Esophagus squamous epithelium (tissue), 5 donors: ENCODE measurements around the gene MCTP2. TPM values are rescaled to one million over a fixed set of nuclear protein-coding genes. Genes with fewer than 3 reads are reported as not detected.

Source experiments
- DNase-seq: peaks from one replicate; lab custom pipeline; 2025; lab: John Stamatoyannopoulos, UW
- H3K27ac ChIP-seq, 4 donors: fragments of 200-600 bp; sonication (generic); one replicate each; pipeline ENCODE4 v1.5.1; 2016 to 2019; ENCODE audit warnings: mild to moderate bottlenecking in 1 of 4
- H3K27me3 ChIP-seq, 4 donors: fragments of 200-600 bp; sonication (generic); 1 replicate in 3 of 4; 2 replicates in 1 of 4; pipeline versions ENCODE4 v1.5.1 to v1.6.0; 2017 to 2021; ENCODE audit warnings: antibody characterized with exemption in 1 of 4
- H3K36me3 ChIP-seq, 3 donors: fragments of 200-600 bp; sonication (generic); one replicate each; pipeline ENCODE4 v1.5.1; 2016 to 2019
- H3K4me1 ChIP-seq, 3 donors: fragments of 200-600 bp; sonication (generic); one replicate each; pipeline ENCODE4 v1.5.1; 2017 to 2019
- H3K4me3 ChIP-seq, 4 donors: fragments of 200-600 bp; sonication (generic); 1 replicate in 3 of 4; 2 replicates in 1 of 4; pipeline ENCODE4 v1.5.1; 2016 to 2019; ENCODE audit warnings: mild to moderate bottlenecking in 2 of 4, moderate library complexity in 1 of 4
- H3K9me3 ChIP-seq, 3 donors: fragments of 200-600 bp; sonication (generic); one replicate each; pipeline ENCODE4 v1.5.1; 2016 to 2019
- POLR2A ChIP-seq, 4 donors: fragments of 450-650 bp; IDR thresholded peaks; one replicate each; pipeline ENCODE4 v1.6.1; 2017; ENCODE audit warnings: antibody characterized with exemption in 4 of 4, mild to moderate bottlenecking in 4 of 4, moderate library complexity in 3 of 4
- WGBS, 2 donors: methylation state at CpG; one replicate each; pipeline ENCODE4 v1.1.5; 2018; 5-methylcytosine and 5-hydroxymethylcytosine counted together
- intact Hi-C: fragments of 100-400 bp; cut with DNase I; formaldehyde crosslinking; loops from one replicate; pipeline ENCODE4 v1.15.0; 2022
- total RNA-seq, 4 donors: library from RNA; depleted of rRNA; stranded (reverse); fragments of >200 nt; gene quantifications; one replicate each; pipeline ENCODE4 v1.1.0, GENCODE V29; 2016
- TF ChIP-seq, protein P1 (sequence below), 6 experiments: fragments of 450-650 bp in 4 of 6; fragments of 200-600 bp in 2 of 6; sonication (generic) in 2 of 6; IDR thresholded peaks; one replicate each; pipeline ENCODE4 v1.5.1; 2016 to 2019; ENCODE audit warnings: antibody characterized with exemption in 6 of 6, mild to moderate bottlenecking in 4 of 6, moderate library complexity in 4 of 6
- donor health status: DM: yes; HTN: yes; CAD: no.

The MCTP2 gene
- total RNA-seq, 4 donors from 2014 or later = 11.2 to 29.9 (median 15.6) TPM

DNA sequence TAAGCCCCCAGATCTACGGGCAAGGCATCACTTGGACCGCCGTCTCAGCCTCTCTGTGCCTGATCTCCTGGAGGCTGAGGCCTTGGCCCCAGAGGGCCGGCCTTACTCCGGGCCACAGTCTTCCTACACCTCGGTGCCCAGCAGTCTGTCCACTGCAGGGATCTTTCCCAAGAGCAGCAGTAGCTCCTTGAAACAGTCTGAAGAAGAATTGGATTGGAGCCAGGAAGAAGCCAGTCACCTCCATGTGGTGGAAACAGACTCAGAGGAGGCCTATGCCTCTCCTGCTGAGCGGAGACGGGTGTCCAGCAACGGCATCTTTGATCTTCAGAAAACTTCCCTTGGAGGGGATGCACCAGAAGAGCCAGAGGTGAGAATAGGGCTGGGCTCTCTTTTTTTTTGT is 67.0 kb downstream of the MCTP2 start:
- no peaks in the 10 kb centered on the region for H3K27me3 ChIP-seq
- TF ChIP-seq, protein P1, sequence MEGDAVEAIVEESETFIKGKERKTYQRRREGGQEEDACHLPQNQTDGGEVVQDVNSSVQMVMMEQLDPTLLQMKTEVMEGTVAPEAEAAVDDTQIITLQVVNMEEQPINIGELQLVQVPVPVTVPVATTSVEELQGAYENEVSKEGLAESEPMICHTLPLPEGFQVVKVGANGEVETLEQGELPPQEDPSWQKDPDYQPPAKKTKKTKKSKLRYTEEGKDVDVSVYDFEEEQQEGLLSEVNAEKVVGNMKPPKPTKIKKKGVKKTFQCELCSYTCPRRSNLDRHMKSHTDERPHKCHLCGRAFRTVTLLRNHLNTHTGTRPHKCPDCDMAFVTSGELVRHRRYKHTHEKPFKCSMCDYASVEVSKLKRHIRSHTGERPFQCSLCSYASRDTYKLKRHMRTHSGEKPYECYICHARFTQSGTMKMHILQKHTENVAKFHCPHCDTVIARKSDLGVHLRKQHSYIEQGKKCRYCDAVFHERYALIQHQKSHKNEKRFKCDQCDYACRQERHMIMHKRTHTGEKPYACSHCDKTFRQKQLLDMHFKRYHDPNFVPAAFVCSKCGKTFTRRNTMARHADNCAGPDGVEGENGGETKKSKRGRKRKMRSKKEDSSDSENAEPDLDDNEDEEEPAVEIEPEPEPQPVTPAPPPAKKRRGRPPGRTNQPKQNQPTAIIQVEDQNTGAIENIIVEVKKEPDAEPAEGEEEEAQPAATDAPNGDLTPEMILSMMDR (IDR thresholded peaks at IDR 0.05) = no peak
- no peak for TF ChIP-seq POLR2A (IDR thresholded peaks at IDR 0.05)
- H3K4me3 ChIP-seq = no peak overlapping the region
- H3K36me3 ChIP-seq = peaks cover 0 to 3% (median 0%) of the 10 kb centered on the region in 3 donors
- peaks cover 0 to 11% (median 0%) of the 10 kb centered on the region in 3 donors for H3K4me1 ChIP-seq
- WGBS, 2 donors = 76 to 96% methylated on average over 6 to 8 of the region's 9 CpGs
- DNase-seq = no peak
- peak overlapping the region in 1 of 4 donors; percentile 7 for H3K27ac ChIP-seq
- intact Hi-C loops = no loop called here
- no peaks in the 10 kb centered on the region for H3K9me3 ChIP-seq

DNA sequence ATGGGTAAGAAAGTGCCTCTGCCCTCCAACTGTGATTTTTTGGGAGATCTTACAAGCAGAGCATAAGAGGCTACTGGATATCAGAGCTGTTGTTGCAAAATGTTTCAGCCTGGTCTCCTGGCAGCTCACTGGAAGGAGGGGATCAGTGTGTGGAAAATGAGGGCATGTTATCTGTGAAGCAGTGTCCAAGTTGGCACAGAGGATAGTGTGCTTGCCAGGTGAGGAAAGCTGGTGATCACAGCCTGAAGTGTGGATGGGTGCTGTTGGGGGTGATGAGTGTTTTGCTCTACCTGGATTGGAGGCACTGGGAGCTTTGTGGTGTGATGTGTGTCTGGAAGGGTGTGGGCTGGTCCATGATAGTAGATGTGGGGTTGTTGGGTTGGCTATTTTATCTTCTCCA is 69.3 kb downstream of the MCTP2 start:
- DNase-seq = no peak
- Histone ChIP-seq H3K27me3 (no peaks in the 10 kb centered on the region), H3K27ac (no peak overlapping the region), H3K9me3 (no peaks in the 10 kb centered on the region), H3K4me3 (no peak overlapping the region), H3K36me3 (peaks cover 0 to 7% (median 0%) of the 10 kb centered on the region in 3 donors), H3K4me1 (peaks cover 0 to 4% (median 0%) of the 10 kb centered on the region in 3 donors)
- TF ChIP-seq, protein P1 (IDR thresholded peaks at IDR 0.05) = no peak
- TF ChIP-seq POLR2A (IDR thresholded peaks at IDR 0.05) = no peak
- intact Hi-C loops = no loop called here

DNA sequence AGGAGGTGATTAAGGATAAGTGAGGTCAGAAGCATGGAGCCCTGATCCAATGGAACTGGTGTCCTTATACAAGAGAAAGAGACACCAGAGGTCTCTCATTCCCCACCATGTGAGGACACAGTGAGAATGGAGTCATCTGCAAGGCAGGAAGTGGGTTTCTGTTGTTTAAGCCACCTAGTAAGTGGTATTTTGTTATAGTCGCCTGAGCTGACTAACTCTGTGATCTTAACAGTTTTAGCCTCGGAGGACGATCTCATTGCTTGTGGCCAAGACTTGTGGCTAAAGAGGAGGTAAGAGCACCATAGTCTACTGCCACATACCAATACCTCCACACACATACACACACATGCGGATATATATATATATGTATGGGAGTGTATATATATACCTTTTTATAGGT is 73.8 kb downstream of the MCTP2 start:
- DNase-seq = no peak
- H3K9me3 ChIP-seq = no peaks in the 10 kb centered on the region
- H3K36me3 ChIP-seq = peaks cover 0 to 7% (median 0%) of the 10 kb centered on the region in 3 donors
- no peaks in the 10 kb centered on the region for H3K27me3 ChIP-seq
- H3K4me1 ChIP-seq = peaks cover 0 to 4% (median 0%) of the 10 kb centered on the region in 3 donors
- WGBS, 2 donors = 80 to 89% methylated on average over 4 of the region's 4 CpGs
- intact Hi-C loops = no loop called here
- no peak overlapping the region for H3K27ac ChIP-seq
- TF ChIP-seq POLR2A (IDR thresholded peaks at IDR 0.05) = no peak
- TF ChIP-seq, protein P1 (IDR thresholded peaks at IDR 0.05) = no peak
- no peak overlapping the region for H3K4me3 ChIP-seq

DNA sequence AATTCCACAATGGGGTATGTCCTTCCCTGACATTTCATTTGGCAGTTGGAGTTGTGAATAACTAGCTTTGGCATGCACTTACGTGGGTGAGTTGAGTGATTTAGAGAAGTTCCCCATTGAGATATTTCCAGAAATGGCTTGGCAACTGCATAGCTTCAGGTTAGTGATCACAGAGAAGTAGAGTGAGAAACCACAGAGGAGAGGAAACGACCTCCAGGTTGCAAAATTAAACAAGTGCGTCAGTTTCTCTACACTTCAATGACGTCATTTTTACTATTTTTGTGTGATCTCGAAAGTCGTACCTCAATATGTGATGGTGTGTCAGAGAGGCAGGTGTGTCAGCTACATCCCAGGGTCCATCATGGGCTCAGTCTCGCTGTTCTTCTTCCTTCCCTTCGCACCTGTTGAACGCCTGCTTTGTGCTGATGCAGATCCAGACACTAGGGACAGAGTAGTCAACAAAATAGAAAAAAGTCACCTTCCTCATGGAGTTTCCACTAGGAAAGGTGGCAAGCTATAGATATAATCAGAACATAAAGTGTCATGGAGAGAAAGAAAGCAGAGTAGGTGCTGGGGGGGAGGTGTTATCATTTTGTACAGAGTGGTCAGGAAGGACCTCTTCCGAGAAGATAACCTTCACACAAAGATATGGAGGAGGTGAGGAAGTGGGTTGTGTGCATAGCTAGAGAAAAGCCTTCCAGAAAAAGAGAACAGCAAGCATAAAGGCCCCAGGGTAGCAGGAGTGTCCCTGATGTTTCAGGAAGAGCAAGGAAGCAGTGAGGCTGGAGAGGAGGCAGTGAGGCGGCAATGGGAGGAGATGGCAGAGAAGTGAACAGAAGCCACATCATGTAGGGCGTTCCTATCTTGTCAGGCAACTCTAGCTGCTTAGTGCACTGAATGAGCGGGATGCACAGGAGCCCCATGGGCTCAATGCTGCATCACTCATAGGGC is 75.6 kb downstream of the MCTP2 start:
- Histone ChIP-seq H3K27me3 (no peaks in the 10 kb centered on the region), H3K27ac (no peak overlapping the region), H3K4me1 (peaks cover 0 to 3% (median 0%) of the 10 kb centered on the region in 3 donors), H3K36me3 (peaks cover 0 to 7% (median 0%) of the 10 kb centered on the region in 3 donors), H3K4me3 (no peak overlapping the region), H3K9me3 (no peaks in the 10 kb centered on the region)
- 63 to 65% methylated on average over 13 of the region's 13 CpGs for WGBS, 2 donors
- no peak for DNase-seq
- TF ChIP-seq, protein P1 (IDR thresholded peaks at IDR 0.05) = no peak
- no peak for TF ChIP-seq POLR2A (IDR thresholded peaks at IDR 0.05)
- intact Hi-C loops = no loop called here

DNA sequence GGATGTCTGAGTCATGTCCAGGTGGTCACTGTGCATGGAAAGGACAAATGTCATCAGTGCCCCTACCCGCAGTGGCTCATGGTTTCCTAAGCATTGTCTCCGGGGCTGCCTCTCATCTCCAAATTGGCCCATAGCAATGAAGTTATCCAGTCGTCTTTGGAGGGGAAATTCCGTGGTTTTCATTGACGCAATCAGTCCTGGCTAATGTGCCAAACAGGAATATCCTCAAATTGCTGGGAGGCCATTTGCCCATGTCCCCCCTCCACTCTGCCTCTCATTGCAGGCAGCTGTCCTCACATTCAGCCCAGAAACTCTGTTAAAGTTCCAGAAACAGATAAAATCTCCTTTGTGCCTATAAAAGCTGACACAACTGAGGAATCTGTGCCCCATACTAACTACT is 81.6 kb downstream of the MCTP2 start:
- H3K9me3 ChIP-seq = no peaks in the 10 kb centered on the region
- DNase-seq = no peak
- WGBS, 2 donors = 66 to 89% methylated on average over 5 of the region's 5 CpGs
- no peaks in the 10 kb centered on the region for H3K4me1 ChIP-seq
- intact Hi-C loops = no loop called here
- H3K4me3 ChIP-seq = no peak overlapping the region
- no peaks in the 10 kb centered on the region for H3K27me3 ChIP-seq
- peaks cover 0 to 51% (median 0%) of the 10 kb centered on the region in 3 donors for H3K36me3 ChIP-seq
- no peak for TF ChIP-seq POLR2A (IDR thresholded peaks at IDR 0.05)
- TF ChIP-seq, protein P1 (IDR thresholded peaks at IDR 0.05) = no peak
- no peak overlapping the region for H3K27ac ChIP-seq
